ENCODE results near the gene ABTB2. TPM values are rescaled to one million over a fixed set of nuclear protein-coding genes. Genes with fewer than 3 reads are reported as not detected.

Gene ABTB2
- total and polyA plus RNA-seq, 9 of the 15 experiments (the other 6 are each of a cell fraction or from before 2014, with no cell fraction given): 0.03 to 0.18 (median 0.12) TPM; not detected in 2

- no peak for TF ChIP-seq MGA (IDR thresholded peaks at IDR 0.05)
- TF ChIP-seq E2F5 (CRISPR knock-in tag; IDR thresholded peaks at IDR 0.05): no peak
- TF ChIP-seq MAX (CRISPR knock-in tag; IDR thresholded peaks at IDR 0.05): peak; percentile 88
- no peak for TF ChIP-seq POLR3A (IDR thresholded peaks at IDR 0.05; ENCODE audit: borderline replicate concordance, extremely low read depth, insufficient read depth, insufficient read length)
- no peak for TF ChIP-seq XRCC4 (IDR thresholded peaks at IDR 0.05; ENCODE audit: extremely low read depth, insufficient read depth, insufficient read length)
- TF ChIP-seq DLX4 (CRISPR knock-in tag; IDR thresholded peaks at IDR 0.05): no peak
- no peak for TF ChIP-seq LEF1 (IDR thresholded peaks at IDR 0.05)
- no peak for TF ChIP-seq ZNF280B (CRISPR knock-in tag; IDR thresholded peaks at IDR 0.05)
Measured at GRCh38 chr11:34358728-34359547, 1.1 kb upstream of the ABTB2 start (continued).

Measured in K562 (cell line).